Endothelial cell (in vitro differentiated cells): Measurements from ENCODE around the gene SRBD1. TPM values are rescaled to one million over a fixed set of nuclear protein-coding genes. Genes with fewer than 3 reads are reported as not detected.
A peak's percentile ranks its signal among the peaks of the same experiment; 100 is the strongest.

Source experiments
- DNase-seq: peaks from one replicate; pipeline ENCODE4 v3.0.0; 2021; ENCODE audit warnings: low spot score
- H3K27ac Mint-ChIP-seq: one replicate; pipeline ENCODE4 v1.8.0; 2021; ENCODE audit warnings: mixed read lengths, inconsistent platforms; ENCODE audit not compliant: unreplicated experiment
- H3K27me3 Mint-ChIP-seq: one replicate; pipeline ENCODE4 v1.8.0; 2021; ENCODE audit warnings: mild to moderate bottlenecking, moderate library complexity, mixed read lengths, inconsistent platforms; ENCODE audit not compliant: unreplicated experiment
- H3K36me3 Mint-ChIP-seq: one replicate; pipeline ENCODE4 v1.8.0; 2021; ENCODE audit warnings: mild to moderate bottlenecking, low read depth, mixed read lengths, inconsistent platforms; ENCODE audit not compliant: unreplicated experiment
- H3K4me1 Mint-ChIP-seq: one replicate; pipeline ENCODE4 v1.8.0; 2021; ENCODE audit warnings: mild to moderate bottlenecking, mixed read lengths, inconsistent platforms; ENCODE audit not compliant: unreplicated experiment
- H3K4me3 Mint-ChIP-seq: one replicate; pipeline ENCODE4 v1.8.0; 2021; ENCODE audit warnings: mild to moderate bottlenecking, mixed read lengths, inconsistent platforms; ENCODE audit not compliant: unreplicated experiment
- H3K9me3 Mint-ChIP-seq: one replicate; pipeline ENCODE4 v1.8.0; 2021; ENCODE audit warnings: mixed read lengths, inconsistent platforms; ENCODE audit not compliant: unreplicated experiment
- total RNA-seq: library from RNA; stranded (reverse); fragmentation: NEBNext Ultra II Directional; extraction: Animal tissue kit (Norgen Biotek cat#: 25700); gene quantifications from one replicate; pipeline ENCODE4 v1.2.1, GENCODE V29; 2021; ENCODE audit not compliant: unreplicated experiment
- TF ChIP-seq, protein P1 (sequence below): fragments of 200-600 bp; sonication (generic); IDR thresholded peaks from one replicate; pipeline ENCODE4 v1.5.0; 2021; ENCODE audit warnings: antibody characterized with exemption; ENCODE audit not compliant: unreplicated experiment

Gene SRBD1
- total RNA-seq, 1 donor from 2014 or later: 18.2 TPM

- no peak for DNase-seq
- no peaks in the 10 kb centered on the region for H3K36me3 Mint-ChIP-seq
- H3K4me1 Mint-ChIP-seq: peaks cover 26% of the 10 kb centered on the region
- TF ChIP-seq, protein P1, sequence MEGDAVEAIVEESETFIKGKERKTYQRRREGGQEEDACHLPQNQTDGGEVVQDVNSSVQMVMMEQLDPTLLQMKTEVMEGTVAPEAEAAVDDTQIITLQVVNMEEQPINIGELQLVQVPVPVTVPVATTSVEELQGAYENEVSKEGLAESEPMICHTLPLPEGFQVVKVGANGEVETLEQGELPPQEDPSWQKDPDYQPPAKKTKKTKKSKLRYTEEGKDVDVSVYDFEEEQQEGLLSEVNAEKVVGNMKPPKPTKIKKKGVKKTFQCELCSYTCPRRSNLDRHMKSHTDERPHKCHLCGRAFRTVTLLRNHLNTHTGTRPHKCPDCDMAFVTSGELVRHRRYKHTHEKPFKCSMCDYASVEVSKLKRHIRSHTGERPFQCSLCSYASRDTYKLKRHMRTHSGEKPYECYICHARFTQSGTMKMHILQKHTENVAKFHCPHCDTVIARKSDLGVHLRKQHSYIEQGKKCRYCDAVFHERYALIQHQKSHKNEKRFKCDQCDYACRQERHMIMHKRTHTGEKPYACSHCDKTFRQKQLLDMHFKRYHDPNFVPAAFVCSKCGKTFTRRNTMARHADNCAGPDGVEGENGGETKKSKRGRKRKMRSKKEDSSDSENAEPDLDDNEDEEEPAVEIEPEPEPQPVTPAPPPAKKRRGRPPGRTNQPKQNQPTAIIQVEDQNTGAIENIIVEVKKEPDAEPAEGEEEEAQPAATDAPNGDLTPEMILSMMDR: no peak
- peak overlapping the region; percentile 92 for H3K27ac Mint-ChIP-seq
- no peak overlapping the region for H3K4me3 Mint-ChIP-seq
- no peaks in the 10 kb centered on the region for H3K27me3 Mint-ChIP-seq
- no peaks in the 10 kb centered on the region for H3K9me3 Mint-ChIP-seq
These were observed 220.6 kb downstream of the SRBD1 start for GRCh38 chr2:45390441-45390840.

DNA sequence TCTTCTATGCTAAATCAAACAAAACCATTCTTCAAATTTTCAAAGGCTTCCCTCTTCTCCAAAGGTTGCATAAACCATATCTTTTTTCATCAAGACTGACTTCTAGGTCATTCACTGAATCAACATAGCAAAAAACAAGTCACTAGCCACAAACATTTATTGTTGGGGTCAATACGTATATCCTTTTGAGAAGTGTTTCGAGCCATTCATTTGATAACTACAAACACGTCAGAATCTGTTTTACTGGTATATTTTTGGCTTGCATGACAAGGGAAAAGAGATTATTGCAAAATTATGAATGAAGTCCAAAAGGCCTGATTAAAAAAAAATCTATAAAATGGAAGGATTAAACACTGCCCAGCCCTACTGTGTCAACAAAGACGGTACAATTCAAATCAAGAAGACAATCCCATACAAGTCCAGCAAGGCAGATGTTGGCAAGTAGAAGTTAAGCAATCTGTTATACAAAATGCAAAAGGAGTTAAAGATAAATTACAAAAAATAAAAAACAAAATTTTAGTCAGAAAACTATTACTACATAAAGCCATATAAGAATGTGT lies 222.4 kb downstream of the SRBD1 start:
- no peak overlapping the region for H3K4me3 Mint-ChIP-seq
- DNase-seq: no peak
- TF ChIP-seq, protein P1: no peak
- no peaks in the 10 kb centered on the region for H3K27me3 Mint-ChIP-seq
- H3K4me1 Mint-ChIP-seq: peaks cover 26% of the 10 kb centered on the region
- no peak overlapping the region for H3K27ac Mint-ChIP-seq
- H3K9me3 Mint-ChIP-seq: no peaks in the 10 kb centered on the region
- H3K36me3 Mint-ChIP-seq: no peaks in the 10 kb centered on the region

DNA sequence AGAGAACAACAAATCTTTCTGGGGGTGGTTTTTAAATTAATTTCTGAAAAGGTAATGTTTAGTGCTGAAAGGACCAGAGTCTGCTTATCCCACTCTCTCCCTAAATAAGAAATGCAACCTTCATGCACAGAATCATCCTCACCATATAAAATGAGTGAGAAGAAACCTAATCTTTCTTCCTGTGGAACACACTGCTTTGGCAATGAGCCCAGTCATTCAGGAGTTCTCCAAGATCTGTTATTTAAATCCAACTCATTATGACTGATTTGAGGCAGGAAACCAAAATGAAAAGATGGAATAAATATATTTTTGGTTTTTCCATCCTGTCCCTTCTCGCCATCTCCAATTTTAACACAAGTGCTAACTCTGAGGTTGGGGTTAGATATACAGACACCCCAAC lies 228.3 kb downstream of the SRBD1 start:
- no peak for DNase-seq
- Mint-ChIP-seq H3K36me3 (no peaks in the 10 kb centered on the region), H3K9me3 (no peaks in the 10 kb centered on the region), H3K4me3 (no peak overlapping the region), H3K4me1 (peaks cover 10% of the 10 kb centered on the region), H3K27ac (no peak overlapping the region), H3K27me3 (peaks cover 2% of the 10 kb centered on the region)
- TF ChIP-seq, protein P1: no peak

DNA sequence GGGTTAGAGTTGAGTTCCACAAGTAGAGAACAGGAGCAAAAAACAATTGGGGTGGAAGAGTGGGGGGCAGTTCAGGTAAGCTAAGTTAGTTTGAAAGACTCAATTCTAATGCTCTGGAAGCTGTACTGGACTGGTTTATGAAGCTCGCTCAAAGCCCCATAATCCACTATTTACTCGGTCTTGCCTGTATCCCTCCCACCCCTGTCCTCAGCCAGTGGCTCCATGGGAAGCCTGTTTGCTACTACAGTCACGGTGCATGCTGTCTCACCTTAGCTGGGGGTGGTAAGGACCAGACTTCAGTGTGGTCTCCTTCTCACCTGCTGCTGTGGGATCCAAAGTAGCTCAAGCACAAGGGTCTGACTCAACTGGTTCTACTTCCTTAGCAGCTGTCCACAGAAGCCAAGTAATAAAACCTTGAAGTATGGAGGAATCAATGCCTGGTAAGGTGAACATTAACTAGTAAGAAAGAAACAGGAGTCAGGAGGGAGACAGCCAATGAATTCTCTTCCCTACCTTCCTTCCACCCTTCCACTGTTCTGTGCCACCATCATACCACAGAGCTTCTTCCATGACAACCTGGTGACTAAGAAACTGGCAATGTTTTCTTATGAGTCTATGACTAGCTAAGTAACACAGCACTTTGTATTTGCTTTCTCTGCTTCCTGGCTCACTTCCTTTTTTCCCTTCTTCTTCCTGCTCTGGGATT lies 230.8 kb downstream of the SRBD1 start:
- Mint-ChIP-seq H3K36me3 (no peaks in the 10 kb centered on the region), H3K27me3 (peaks cover 2% of the 10 kb centered on the region), H3K4me3 (no peak overlapping the region), H3K9me3 (no peaks in the 10 kb centered on the region), H3K27ac (no peak overlapping the region), H3K4me1 (peaks cover 10% of the 10 kb centered on the region)
- TF ChIP-seq, protein P1: no peak
- DNase-seq: no peak

- no peak overlapping the region for H3K27ac Mint-ChIP-seq
- peaks cover 10% of the 10 kb centered on the region for H3K4me1 Mint-ChIP-seq
- DNase-seq: no peak
- H3K27me3 Mint-ChIP-seq: peaks cover 2% of the 10 kb centered on the region
- no peak overlapping the region for H3K4me3 Mint-ChIP-seq
- no peaks in the 10 kb centered on the region for H3K9me3 Mint-ChIP-seq
- no peaks in the 10 kb centered on the region for H3K36me3 Mint-ChIP-seq
- TF ChIP-seq, protein P1: no peak
These were observed 231.5 kb downstream of the SRBD1 start for GRCh38 chr2:45379399-45380087.
